Ishikawa (cell line): ENCODE data around the gene KRTAP5-1.

Source experiments
- CREB1 ChIP-seq: IDR thresholded peaks from 2 replicates; pipeline ENCODE4 v1.6.1; 2012; ENCODE audit warnings: low read depth
- EP300 ChIP-seq: IDR thresholded peaks from 2 replicates; pipeline ENCODE4 v1.6.1; 2012; ENCODE audit warnings: borderline replicate concordance
- FOXM1 ChIP-seq: IDR thresholded peaks from 2 replicates; pipeline ENCODE4 v1.6.1; 2012; ENCODE audit warnings: low read depth, borderline replicate concordance
- MAX ChIP-seq: IDR thresholded peaks from 2 replicates; pipeline ENCODE4 v1.6.1; 2012
- RAD21 ChIP-seq: IDR thresholded peaks from 2 replicates; pipeline ENCODE4 v1.6.1; 2012; ENCODE audit warnings: low read depth
- REST ChIP-seq: IDR thresholded peaks from 2 replicates; pipeline ENCODE4 v1.6.1; 2012; ENCODE audit warnings: low read depth, mild to moderate bottlenecking
- TCF12 ChIP-seq: IDR thresholded peaks from 2 replicates; pipeline ENCODE4 v1.6.1; 2012; ENCODE audit warnings: low read depth
- TEAD4 ChIP-seq: IDR thresholded peaks from 2 replicates; pipeline ENCODE4 v1.6.1; 2012
- USF1 ChIP-seq: IDR thresholded peaks from 2 replicates; pipeline ENCODE4 v1.6.1; 2012
- YY1 ChIP-seq: IDR thresholded peaks from 2 replicates; pipeline ENCODE4 v1.6.1; 2012; ENCODE audit warnings: low read depth

GRCh38 chr11:1563149-1563638 lies 21.9 kb downstream of the KRTAP5-1 start:
- TF ChIP-seq MAX, result no peak
- no peak for TF ChIP-seq YY1
- no peak for TF ChIP-seq RAD21
- TF ChIP-seq REST, result no peak
- no peak for TF ChIP-seq FOXM1
- no peak for TF ChIP-seq TCF12
- no peak for TF ChIP-seq CREB1
- no peak for TF ChIP-seq TEAD4
- no peak for TF ChIP-seq EP300
- TF ChIP-seq USF1, result no peak
